Measurements from ENCODE around the gene OLFM4.

Gene OLFM4

GRCh38 chr13:53068585-53069520 lies 40.2 kb downstream of the OLFM4 start:
- DNase-seq = no peak

- DNase-seq = no peak
These were observed 41.2 kb downstream of the OLFM4 start for GRCh38 chr13:53069800-53070199.

- DNase-seq = no peak
These were observed 45.1 kb downstream of the OLFM4 start for GRCh38 chr13:53073711-53074110.

DNA sequence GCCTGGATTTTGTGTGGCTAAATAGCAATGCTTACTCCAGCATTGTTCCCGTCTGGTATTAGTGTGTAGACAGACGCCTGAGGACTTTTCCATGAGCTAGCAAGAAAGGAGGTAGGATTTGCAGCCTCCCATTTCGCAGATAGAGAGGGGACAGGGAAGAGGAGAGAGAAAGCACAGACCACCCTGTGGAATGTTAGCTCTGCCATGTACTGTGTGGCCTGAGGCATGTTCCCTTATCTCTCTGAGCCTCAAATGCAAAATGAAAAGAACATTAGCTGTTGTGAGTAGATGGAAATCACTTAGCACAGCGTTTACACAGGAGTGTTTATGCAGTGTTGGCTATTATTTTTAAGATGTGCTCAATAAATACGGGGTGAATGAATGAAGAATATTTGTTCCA lies 45.5 kb downstream of the OLFM4 start:
- DNase-seq = no peak

DNA sequence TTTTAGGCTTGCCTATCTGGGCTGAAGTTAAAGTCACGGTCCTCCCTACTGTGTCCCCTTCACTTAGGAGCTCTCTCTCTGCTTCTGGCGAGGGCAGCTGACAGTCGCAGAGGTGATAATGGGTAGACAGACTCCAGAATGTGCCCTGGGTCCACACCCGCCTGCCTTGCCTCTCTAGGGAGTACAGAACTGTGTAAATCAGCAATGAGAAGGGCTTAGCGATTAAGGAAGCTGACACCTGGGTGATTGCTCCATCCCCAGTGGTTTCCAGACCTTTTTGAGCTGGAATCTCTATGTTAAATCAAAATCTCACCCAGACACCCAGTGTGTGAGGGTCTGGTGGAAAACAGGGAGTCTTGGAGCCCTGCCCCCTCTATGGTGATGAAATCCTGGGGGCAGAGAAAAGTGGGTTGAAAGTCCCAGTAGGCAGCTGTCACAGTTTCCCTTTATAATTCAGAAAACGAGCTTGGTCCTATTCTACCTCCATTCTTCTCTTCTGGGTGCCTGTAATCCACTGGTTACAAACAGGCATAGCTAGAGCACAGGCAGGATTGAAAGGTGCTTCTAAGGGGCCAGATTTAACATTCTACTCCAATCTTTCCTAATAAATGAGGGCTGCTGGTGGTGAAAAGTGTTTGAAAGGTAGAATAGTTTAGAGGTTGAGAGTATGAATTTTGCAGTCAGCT lies 46.9 kb downstream of the OLFM4 start:
- no peak for DNase-seq

DNA sequence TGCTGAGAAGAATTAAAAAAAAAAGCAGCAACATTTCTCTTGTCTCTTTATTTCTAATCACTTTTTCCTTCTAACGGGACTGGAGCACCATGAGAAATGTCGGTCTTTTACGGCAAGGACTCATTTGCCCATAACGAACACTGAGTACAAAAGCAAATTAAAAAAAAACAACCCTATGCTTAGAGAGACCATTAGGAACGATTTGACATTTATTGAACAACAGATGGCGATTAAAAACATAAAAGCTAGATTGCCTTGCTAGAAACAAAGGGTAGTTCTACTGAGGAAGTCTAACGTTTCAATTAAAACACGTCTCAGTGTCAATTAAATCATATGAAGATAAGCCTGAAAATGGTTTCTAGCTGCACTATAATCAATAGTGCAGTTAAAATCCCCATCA lies 51.1 kb downstream of the OLFM4 start:
- DNase-seq = no peak

DNA sequence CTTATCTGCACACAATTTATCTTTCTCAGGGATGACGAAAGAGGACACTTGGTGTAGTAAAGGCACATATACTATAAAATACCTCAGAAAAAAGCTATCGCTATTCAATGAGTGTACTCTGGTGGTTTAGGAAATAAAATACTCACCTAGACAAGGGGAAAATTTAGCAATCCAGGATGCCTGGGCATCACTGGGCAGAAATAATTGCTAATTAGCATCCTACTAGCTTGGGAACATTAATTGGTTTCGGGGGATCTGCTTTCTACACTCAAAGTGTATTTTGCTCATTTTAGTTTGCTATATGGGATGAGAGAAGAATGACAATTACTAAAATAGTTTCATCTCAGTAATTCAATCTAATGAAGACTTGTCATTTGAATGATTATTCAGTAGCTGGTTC lies 60.3 kb downstream of the OLFM4 start:
- no peak for DNase-seq

DNA sequence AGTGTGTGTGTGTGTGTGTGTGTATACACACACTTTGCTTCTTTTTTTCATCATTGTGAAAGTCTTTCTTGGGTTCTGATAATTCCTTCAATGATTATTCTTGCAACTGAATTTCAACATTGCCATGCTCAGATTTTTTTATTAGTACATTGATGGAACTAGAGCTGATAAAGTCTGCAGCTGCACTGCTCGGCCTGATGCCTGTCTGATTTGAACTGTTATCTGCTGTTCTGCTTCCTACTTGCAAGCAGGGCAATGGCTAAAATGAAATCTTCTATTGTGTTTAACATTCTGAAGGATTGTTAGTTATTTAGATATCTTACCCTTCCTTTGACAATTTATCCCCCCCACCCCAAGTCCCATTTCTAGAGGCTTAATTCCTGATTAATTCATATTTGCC lies 61.3 kb downstream of the OLFM4 start:
- DNase-seq = no peak

- no peak for DNase-seq
These were observed 61.8 kb downstream of the OLFM4 start for GRCh38 chr13:53090461-53090860.

DNA sequence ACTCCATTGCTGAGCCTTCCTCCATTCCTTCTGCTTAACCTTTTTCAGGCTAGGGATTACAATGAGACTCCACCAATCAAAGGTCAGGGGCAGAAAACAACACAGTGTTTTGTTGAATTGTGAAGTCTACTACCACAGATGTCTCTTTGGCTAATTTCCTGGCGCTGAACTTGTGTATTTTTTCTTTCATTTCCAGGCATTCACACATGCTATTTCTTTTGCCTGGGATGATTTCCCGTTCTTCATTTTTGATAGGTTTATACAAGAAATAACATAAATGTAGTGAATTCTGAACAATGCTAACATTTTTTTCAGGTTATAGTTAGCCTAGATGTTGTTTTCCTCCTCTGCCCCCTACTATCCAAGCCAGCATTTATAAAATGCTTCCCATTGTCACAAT lies 64.3 kb downstream of the OLFM4 start:
- no peak for DNase-seq

- no peak for DNase-seq
These were observed 69.8 kb downstream of the OLFM4 start for GRCh38 chr13:53098455-53098854.

- no peak for DNase-seq
These were observed 71.9 kb downstream of the OLFM4 start for GRCh38 chr13:53100394-53101063.
